VCaP (cell line): ENCODE data around the gene WDR81.
"Not testable (repeated sequence)": the region's sequence is repeated elsewhere in the genome, so short reads cannot be mapped to it uniquely, and the experiment has no call there.

Source experiments
- H3K27ac ChIP-seq: fragments of 450-650 bp; 2 replicates; pipeline ENCODE4 v1.5.1; 2017
- CTCF ChIP-seq: fragments of 450-650 bp; conservative IDR thresholded peaks from 2 replicates; pipeline ENCODE4 v1.5.1; 2017; ENCODE audit warnings: mild to moderate bottlenecking, moderate library complexity

The WDR81 gene

GRCh38 chr17:1762901-1763898, 38.7 kb downstream of the WDR81 start:
- TF ChIP-seq CTCF = no peak
- H3K27ac ChIP-seq = no peak overlapping the region

GRCh38 chr17:1764284-1764683, 39.8 kb downstream of the WDR81 start:
- TF ChIP-seq CTCF = no peak
- no peak overlapping the region for H3K27ac ChIP-seq

- not testable (repeated sequence) for H3K27ac ChIP-seq
Measured at GRCh38 chr17:1764705-1765104, 40.2 kb downstream of the WDR81 start.

- no peak overlapping the region for H3K27ac ChIP-seq
- TF ChIP-seq CTCF = no peak
Measured at GRCh38 chr17:1765576-1765975, 41.1 kb downstream of the WDR81 start.

- TF ChIP-seq CTCF = no peak
Measured at GRCh38 chr17:1766382-1767135, 42.1 kb downstream of the WDR81 start.

GRCh38 chr17:1767358-1767757, 42.9 kb downstream of the WDR81 start:
- no peak overlapping the region for H3K27ac ChIP-seq
- TF ChIP-seq CTCF = no peak

More at GRCh38 chr17:1766382-1767135, 42.1 kb downstream of the WDR81 start:
- H3K27ac ChIP-seq = no peak overlapping the region

GRCh38 chr17:1769822-1770477, 45.4 kb downstream of the WDR81 start:
- H3K27ac ChIP-seq = no peak overlapping the region
- no peak for TF ChIP-seq CTCF

- not testable (repeated sequence) for H3K27ac ChIP-seq
Measured at GRCh38 chr17:1773000-1773695, 48.6 kb downstream of the WDR81 start.
